Stimulated activated CD8-positive, alpha-beta memory T cell treated with anti-CD3 and anti-CD28 coated beads, Interleukin-4, amount 100 ng/mL, for 24 hours (primary cell): ENCODE results near the gene CCDC27.
"Not testable (repeated sequence)": the region's sequence is repeated elsewhere in the genome, so short reads cannot be mapped to it uniquely, and the experiment has no call there.

ENCODE experiments used
- DNase-seq: peaks from one replicate; pipeline ENCODE4 v3.0.0-alpha.2; 2020; ENCODE audit warnings: low read depth

Gene CCDC27

DNA sequence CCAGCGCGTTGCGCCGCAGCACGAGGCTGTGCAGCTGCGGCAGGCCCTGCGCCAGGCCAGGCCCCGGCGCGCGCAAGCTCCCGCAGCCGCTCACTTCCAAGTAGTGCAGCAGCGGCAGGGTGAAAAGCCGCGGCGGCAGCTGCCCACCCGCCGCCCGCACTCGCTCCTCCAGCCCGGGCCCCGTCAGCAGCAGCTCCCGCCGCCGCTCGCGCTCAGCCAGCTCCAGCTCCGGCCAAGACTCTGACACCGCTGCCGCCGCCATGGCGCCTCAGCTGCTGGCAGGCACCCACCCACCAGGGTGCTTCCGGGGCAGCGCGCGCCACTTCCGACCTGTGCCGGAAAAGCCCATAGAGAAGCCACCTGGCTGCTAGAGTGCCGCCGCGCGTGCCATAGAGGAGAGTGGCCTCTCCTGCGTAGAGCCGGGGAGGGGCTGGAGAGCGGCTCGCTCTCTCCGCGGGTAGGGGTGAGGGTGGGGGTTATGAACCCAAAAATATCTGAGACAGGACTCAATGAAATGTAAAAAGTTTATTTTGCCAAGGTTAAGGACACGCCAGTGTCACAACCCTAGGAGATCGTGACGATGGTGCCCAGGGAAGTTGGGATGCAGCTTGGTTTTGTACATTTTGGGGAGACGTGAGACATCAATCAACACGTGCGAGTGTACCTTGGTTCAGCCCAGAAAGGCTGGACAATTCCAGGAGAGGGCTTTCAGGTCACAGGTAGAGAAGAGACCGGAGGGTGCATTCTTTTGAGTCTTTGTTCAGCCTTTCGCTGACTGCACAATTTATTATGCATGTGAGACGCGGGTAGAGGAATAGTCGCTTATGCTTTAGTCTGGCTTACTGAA is 44.2 kb downstream of the CCDC27 start, which contains the start of gene LRRC47:
LRRC47 (minus strand) TSS at position 284 of the 847 bp plus-strand sequence; CDS start at position 262, 22 bp downstream.
- peak; percentile 92 for DNase-seq

GRCh38 chr1:3799976-3800685 is 47.9 kb downstream of the CCDC27 start:
- no peak for DNase-seq

- not testable (repeated sequence) for DNase-seq
Observed at GRCh38 chr1:3800795-3801194, 48.5 kb downstream of the CCDC27 start.

DNA sequence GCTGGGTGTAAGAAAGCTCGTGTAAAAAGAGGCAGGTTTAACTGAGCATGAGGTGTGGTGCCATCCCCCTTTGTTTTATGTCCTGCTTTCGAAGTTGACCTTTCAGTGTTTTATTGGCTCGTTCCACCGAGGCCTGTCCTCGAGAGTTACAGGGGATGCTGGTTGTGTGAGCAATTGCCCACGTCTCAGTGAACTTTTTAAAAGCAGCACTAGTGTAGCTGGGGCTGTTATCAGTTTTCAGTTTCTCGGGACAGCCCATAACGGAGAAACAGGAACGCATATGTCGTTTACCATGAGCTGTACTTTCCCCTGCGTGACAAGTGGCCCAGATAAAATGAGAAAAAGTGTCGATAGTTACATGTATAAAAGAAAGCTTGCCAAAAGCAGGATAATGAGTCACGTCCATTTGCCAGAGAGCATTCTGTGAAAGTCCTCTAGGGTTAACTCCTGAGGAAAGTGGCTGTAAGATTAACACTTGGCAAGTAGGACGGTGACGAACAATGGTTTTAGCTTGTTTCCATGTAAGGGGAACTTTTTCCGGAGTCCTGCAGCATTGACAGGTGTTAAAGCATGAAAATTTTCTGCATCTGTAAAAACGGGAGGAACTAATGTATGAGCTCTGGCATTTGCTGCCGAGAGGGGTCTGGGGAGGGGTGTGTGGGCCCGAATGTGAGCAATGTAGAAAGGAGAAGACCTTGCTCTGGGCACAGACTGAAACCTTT is 51.8 kb downstream of the CCDC27 start:
- DNase-seq, result no peak

DNA sequence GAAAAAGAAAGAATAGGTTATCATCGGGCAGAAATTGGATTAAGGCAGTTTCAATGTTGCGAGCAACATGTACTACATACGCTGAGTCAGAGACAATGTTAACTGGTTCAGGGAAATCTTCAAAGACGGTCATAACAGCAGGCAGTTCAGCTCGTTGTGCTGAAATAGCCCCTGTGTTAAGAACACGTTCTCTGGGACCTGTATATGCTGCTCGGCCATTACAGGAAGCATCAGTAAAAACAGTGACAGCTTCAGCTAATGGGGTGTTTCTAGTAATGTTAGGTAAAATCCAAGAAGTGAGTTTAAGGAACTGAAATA is 52.3 kb downstream of the CCDC27 start:
- DNase-seq, result not testable (repeated sequence)

GRCh38 chr1:3805038-3805437 is 52.8 kb downstream of the CCDC27 start:
- no peak for DNase-seq

GRCh38 chr1:3807769-3808168 is 55.5 kb downstream of the CCDC27 start:
- DNase-seq, result no peak

- DNase-seq, result no peak
Observed at GRCh38 chr1:3809680-3810079, 57.4 kb downstream of the CCDC27 start.

DNA sequence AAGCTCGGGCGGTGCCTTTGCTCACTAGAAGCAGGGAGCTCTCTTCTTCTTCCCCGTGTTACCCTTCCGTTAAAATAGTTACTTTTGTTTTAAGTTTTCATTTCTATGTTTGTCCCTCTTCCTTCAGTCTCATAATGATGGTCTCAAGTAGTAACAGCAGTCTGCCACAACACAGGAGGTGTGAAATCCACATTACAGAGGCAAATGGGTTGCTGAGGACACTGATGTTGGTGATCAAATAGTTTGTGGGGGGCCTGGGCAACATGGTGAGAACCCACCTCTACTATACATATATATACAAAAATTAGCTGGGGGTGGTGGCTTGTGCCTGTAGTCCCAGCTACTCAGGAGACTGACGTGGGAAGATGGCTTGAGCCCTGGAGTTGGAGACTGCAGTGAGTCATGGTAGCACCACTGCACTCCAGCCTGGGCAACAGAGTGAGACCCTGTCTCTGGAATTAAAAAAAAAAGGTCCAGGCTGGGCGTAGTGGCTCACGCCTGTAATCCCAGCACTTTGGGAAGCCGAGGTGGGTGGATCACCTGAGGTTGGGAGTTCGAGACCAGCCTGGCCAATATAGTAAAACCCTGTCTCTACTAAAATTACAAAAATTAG is 58.0 kb downstream of the CCDC27 start:
- DNase-seq, result not testable (repeated sequence)

DNA sequence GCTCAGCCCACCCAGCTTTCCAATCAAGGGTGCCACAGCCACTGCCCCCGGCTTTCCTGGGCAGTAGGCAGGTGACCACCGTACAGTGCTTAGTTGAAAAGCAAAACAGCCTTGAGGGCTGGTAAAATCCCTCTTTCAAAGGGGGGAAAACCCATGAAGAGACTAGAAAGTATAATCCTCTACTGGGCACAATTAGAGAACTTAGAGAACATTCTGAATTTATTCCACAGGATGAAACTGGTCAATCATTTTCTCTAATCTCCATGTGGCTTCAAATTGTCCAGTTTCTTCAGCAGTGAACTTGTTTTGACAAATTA is 59.3 kb downstream of the CCDC27 start:
- DNase-seq, result no peak

- DNase-seq, result no peak
Observed at GRCh38 chr1:3814065-3814464, 61.8 kb downstream of the CCDC27 start.

DNA sequence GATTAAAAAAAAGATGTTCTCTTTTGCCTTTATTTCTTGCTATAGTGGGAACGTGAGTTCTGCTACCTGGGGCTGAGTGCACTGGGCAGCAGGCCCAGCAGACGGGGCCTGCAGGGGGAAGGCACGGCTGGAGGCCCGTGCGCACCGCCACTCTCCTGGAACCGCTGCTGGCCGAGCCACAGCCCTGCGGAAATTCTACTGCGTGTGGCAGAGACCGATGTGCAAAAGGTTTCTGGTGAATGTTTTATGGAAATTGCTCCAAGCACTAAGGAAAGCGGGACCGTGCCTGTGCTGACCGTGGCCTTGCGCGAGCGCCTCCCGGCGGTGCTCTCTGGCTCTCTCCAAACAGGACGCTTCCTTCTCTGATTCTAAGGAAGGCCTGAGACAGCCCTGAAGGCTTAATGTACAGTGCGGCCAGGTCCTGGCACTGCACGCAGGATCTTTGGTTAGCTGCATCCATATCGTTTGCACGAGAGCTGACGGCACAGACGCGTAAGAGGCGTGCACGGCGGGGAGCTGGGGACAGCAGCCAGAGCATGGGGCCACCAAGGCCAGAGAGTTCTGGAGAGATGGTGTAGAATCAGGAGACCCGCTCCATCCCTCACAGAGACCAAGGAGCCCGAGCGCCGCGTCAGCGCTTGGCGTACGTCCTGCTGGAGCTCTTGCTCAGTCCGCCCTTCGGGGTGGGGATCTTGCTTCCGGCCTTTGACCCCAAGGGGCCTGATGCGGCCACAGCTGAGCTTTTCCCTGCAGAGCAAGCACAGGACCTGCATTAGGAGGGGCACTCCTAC is 62.7 kb downstream of the CCDC27 start:
- no peak for DNase-seq

GRCh38 chr1:3816331-3817137 is 64.3 kb downstream of the CCDC27 start:
- no peak for DNase-seq

DNA sequence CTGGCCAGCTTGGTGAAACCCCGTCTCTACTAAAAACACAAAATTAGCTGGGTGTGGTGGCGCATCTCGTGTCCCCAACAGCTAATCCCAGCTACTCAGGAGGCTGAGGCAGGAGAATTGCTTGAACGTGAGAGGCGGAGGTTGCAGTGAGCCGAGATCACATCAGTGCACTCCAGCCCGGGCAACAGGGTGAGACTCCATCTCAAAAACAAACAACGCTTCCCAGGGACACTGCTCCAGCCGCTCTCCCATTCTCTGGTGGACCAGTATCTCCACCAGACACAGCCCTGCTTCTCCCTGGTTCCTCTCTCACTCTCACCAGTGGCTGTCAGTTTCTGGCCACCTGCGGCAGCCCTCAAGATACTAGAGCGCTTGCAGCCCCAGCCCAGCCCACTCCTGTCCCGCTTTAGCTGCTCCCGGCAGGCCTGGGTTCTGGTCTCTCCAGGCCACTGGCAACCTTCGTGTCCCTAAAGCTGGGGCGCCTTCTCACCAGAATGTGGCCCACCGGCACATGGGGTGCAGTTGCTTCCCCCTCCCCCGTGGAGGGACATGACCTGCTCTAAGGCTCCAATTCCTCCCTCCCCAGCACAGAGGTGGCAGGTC is 65.0 kb downstream of the CCDC27 start:
- no peak for DNase-seq

GRCh38 chr1:3817821-3818597 is 65.8 kb downstream of the CCDC27 start:
- DNase-seq, result no peak

DNA sequence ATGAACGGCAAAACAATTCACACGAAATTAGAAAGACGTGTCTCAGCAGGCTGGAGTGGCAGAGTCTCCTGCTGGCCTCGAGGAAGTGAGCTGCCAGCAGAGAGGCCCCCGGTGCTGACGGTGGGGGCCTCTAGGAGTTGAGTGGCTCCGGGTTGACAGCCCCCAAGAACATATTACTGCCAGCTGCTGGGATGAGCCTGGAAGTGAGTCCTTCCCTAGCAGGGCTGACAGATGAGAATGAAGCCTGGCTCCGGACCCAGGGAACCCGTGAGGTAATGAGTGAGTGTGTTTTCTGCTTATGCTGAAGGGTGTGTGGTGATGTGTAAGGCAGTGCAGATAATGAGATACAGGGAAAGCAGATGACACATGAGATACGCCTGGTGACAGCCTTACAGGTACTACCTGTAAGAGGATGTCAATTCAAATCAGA is 67.5 kb downstream of the CCDC27 start:
- DNase-seq, result no peak

GRCh38 chr1:3820316-3820715 is 68.1 kb downstream of the CCDC27 start:
- DNase-seq, result no peak

DNA sequence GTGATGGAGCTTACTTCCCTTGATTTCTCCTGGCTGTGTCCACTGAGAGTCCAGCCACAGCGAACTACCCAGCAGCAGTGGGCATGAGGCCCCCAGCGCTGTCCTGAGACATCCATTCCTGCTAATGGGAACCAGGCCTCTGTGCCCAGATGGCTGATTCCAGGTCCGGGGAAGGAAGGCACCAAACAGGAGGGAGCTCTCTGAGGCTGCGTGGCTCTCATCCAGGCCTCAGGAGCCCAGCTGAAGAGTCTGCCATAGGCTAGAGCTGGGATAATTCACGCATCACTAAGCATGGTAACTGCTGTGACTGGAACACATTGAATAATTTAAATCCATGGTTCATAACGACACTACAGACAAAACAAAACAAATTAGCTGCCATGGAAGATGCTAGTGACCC is 68.8 kb downstream of the CCDC27 start:
- DNase-seq, result no peak
